ENCODE data around the gene FAM20C. TPM values are rescaled to one million over a fixed set of nuclear protein-coding genes. Genes with fewer than 3 reads are reported as not detected.

FAM20C gene
- total and polyA plus RNA-seq, 4 donors: 17.3 to 86.9 (median 45.9) TPM

GRCh38 chr7:229184-229964 is 37.0 kb downstream of the FAM20C start:
- Histone ChIP-seq H3K27ac (ENCODE audit: low read depth in 1 of 2, low read length in 1 of 2) (no peak overlapping the region), H3K27me3 (ENCODE audit: control insufficient read depth in 3 of 3, insufficient read depth in 3 of 3, low read length in 2 of 3) (peaks cover 0 to 4% (median 0%) of the 10 kb centered on the region in 3 donors), H3K9ac (ENCODE audit: insufficient read depth in 1 of 2, low read length in 2 of 2) (no peak overlapping the region), H3K9me3 (ENCODE audit: control insufficient read depth in 4 of 4, insufficient read depth in 3 of 4, low read length in 3 of 4) (no peaks in the 10 kb centered on the region), H3K4me1 (ENCODE audit: control insufficient read depth in 5 of 5, insufficient read depth in 5 of 5, low read length in 5 of 5) (peaks cover 0 to 28% (median 16%) of the 10 kb centered on the region in 5 donors), H3K36me3 (ENCODE audit: control insufficient read depth in 4 of 4, insufficient read depth in 4 of 4, low read length in 4 of 4) (peaks cover 0 to 2% (median 0%) of the 10 kb centered on the region in 4 donors), H3K4me3 (no peak overlapping the region)
- no peak for TF ChIP-seq CTCF (IDR thresholded peaks at IDR 0.05; ENCODE audit: control extremely low read depth, extremely low read depth)
- 82 to 86% methylated on average over 29 of the region's 29 CpGs for WGBS, 2 donors
- DNase-seq (peak; percentile 75 to 78 (median 75)), ATAC-seq (ENCODE audit: insufficient read depth, low FRiP score) (peak; percentile 50)

- Histone ChIP-seq H3K27me3 (ENCODE audit: control insufficient read depth in 3 of 3, insufficient read depth in 3 of 3, low read length in 2 of 3) (peaks cover 0 to 4% (median 0%) of the 10 kb centered on the region in 3 donors), H3K4me3 (no peak overlapping the region), H3K4me1 (ENCODE audit: control insufficient read depth in 5 of 5, insufficient read depth in 5 of 5, low read length in 5 of 5) (peaks cover 0 to 37% (median 16%) of the 10 kb centered on the region in 5 donors), H3K9ac (ENCODE audit: insufficient read depth in 1 of 2, low read length in 2 of 2) (no peak overlapping the region), H3K27ac (ENCODE audit: low read depth in 1 of 2, low read length in 1 of 2) (no peak overlapping the region), H3K9me3 (ENCODE audit: control insufficient read depth in 4 of 4, insufficient read depth in 3 of 4, low read length in 3 of 4) (no peaks in the 10 kb centered on the region), H3K36me3 (ENCODE audit: control insufficient read depth in 4 of 4, insufficient read depth in 4 of 4, low read length in 4 of 4) (peaks cover 0 to 2% (median 0%) of the 10 kb centered on the region in 4 donors)
- WGBS, 2 donors: 87 to 88% methylated on average over 17 of the region's 17 CpGs
- ATAC-seq (ENCODE audit: insufficient read depth, low FRiP score) (no peak), DNase-seq (no peak)
- no peak for TF ChIP-seq CTCF (IDR thresholded peaks at IDR 0.05; ENCODE audit: control extremely low read depth, extremely low read depth)
These were observed 37.9 kb downstream of the FAM20C start for GRCh38 chr7:230274-230673.

GRCh38 chr7:231030-231857 is 38.9 kb downstream of the FAM20C start:
- no peak overlapping the region for H3K9ac ChIP-seq (ENCODE audit: insufficient read depth in 1 of 2, low read length in 2 of 2)
- DNase-seq (no peak), ATAC-seq (ENCODE audit: insufficient read depth, low FRiP score) (no peak)
- peaks cover 0 to 4% (median 0%) of the 10 kb centered on the region in 3 donors for H3K27me3 ChIP-seq (ENCODE audit: control insufficient read depth in 3 of 3, insufficient read depth in 3 of 3, low read length in 2 of 3)
- 80 to 87% methylated on average over 38 of the region's 38 CpGs for WGBS, 2 donors
- H3K4me1 ChIP-seq (ENCODE audit: control insufficient read depth in 5 of 5, insufficient read depth in 5 of 5, low read length in 5 of 5): peaks cover 0 to 45% (median 26%) of the 10 kb centered on the region in 5 donors
- peaks cover 0 to 2% (median 0%) of the 10 kb centered on the region in 4 donors for H3K36me3 ChIP-seq (ENCODE audit: control insufficient read depth in 4 of 4, insufficient read depth in 4 of 4, low read length in 4 of 4)
- no peak overlapping the region for H3K27ac ChIP-seq (ENCODE audit: low read depth in 1 of 2, low read length in 1 of 2)
- TF ChIP-seq CTCF (IDR thresholded peaks at IDR 0.05; ENCODE audit: control extremely low read depth, extremely low read depth): no peak
- no peaks in the 10 kb centered on the region for H3K9me3 ChIP-seq (ENCODE audit: control insufficient read depth in 4 of 4, insufficient read depth in 3 of 4, low read length in 3 of 4)
- no peak overlapping the region for H3K4me3 ChIP-seq
